ENCODE results near the gene MMP28.
A peak's percentile ranks its signal among the peaks of the same experiment; 100 is the strongest.

MMP28 gene

GRCh38 chr17:35749560-35750412, 45.7 kb downstream of the MMP28 start:
- peak; percentile 51 for DNase-seq (ENCODE audit: low read depth)
- no peak for TF ChIP-seq CTCF (conservative IDR thresholded peaks at IDR 0.05; ENCODE audit: low read depth, low read length)
- peak overlapping the region; percentile 21 for H3K4me3 ChIP-seq (ENCODE audit: low read depth, low read length)

GRCh38 chr17:35748979-35749378, 46.5 kb downstream of the MMP28 start:
- no peak overlapping the region for H3K4me3 ChIP-seq (ENCODE audit: low read depth, low read length)
- no peak for DNase-seq (ENCODE audit: low read depth)
- TF ChIP-seq CTCF (conservative IDR thresholded peaks at IDR 0.05; ENCODE audit: low read depth, low read length): no peak

- no peak for TF ChIP-seq CTCF (conservative IDR thresholded peaks at IDR 0.05; ENCODE audit: low read depth, low read length)
- no peak for DNase-seq (ENCODE audit: low read depth)
- H3K4me3 ChIP-seq (ENCODE audit: low read depth, low read length): no peak overlapping the region
Observed at GRCh38 chr17:35748341-35748841, 47.0 kb downstream of the MMP28 start.

GRCh38 chr17:35747540-35748017, 47.9 kb downstream of the MMP28 start:
- DNase-seq (ENCODE audit: low read depth): peak; percentile 91
- TF ChIP-seq CTCF (conservative IDR thresholded peaks at IDR 0.05; ENCODE audit: low read depth, low read length): peak; percentile 91
- no peak overlapping the region for H3K4me3 ChIP-seq (ENCODE audit: low read depth, low read length)

- no peak overlapping the region for H3K4me3 ChIP-seq (ENCODE audit: low read depth, low read length)
- TF ChIP-seq CTCF (conservative IDR thresholded peaks at IDR 0.05; ENCODE audit: low read depth, low read length): no peak
- no peak for DNase-seq (ENCODE audit: low read depth)
Observed at GRCh38 chr17:35745749-35746320, 49.6 kb downstream of the MMP28 start.

- H3K4me3 ChIP-seq (ENCODE audit: low read depth, low read length): no peak overlapping the region
- no peak for TF ChIP-seq CTCF (conservative IDR thresholded peaks at IDR 0.05; ENCODE audit: low read depth, low read length)
- DNase-seq (ENCODE audit: low read depth): no peak
Observed at GRCh38 chr17:35745246-35745645, 50.2 kb downstream of the MMP28 start.
